CD8-positive, alpha-beta memory T cell (primary cell): ENCODE measurements around the gene UGGT2. TPM values are rescaled to one million over a fixed set of nuclear protein-coding genes. Genes with fewer than 3 reads are reported as not detected.

Source experiments
- CTCF ChIA-PET: fragments of 350-600 bp; sonication (Branson Sonifier 250); formaldehyde crosslinking; loops from one replicate; lab custom pipeline; 2021; ENCODE audit warnings: antibody characterized with exemption; lab: Charles Lee
- POLR2A ChIA-PET: fragments of 350-600 bp; sonication (Branson Sonifier 250); formaldehyde crosslinking; loops from one replicate; lab custom pipeline; 2021; ENCODE audit warnings: antibody characterized with exemption; lab: Charles Lee
- DNase-seq, 5 donors: peaks; one replicate each; pipeline versions ENCODE4 v3.0.0 to v3.0.0-alpha.2; 2020 to 2022; ENCODE audit warnings: mixed read lengths in 1 of 5
- H3K27ac ChIP-seq: one replicate; pipeline ENCODE4 v1.7.0; 2013; ENCODE audit warnings: low read depth, mild to moderate bottlenecking, low read length, moderate library complexity
- H3K27me3 ChIP-seq: 2 replicates; pipeline ENCODE4 v1.7.0; 2013; ENCODE audit warnings: low read length, mild to moderate bottlenecking; ENCODE audit not compliant: insufficient read depth, poor library complexity, severe bottlenecking
- H3K36me3 ChIP-seq: 2 replicates; pipeline ENCODE4 v1.7.0; 2013; ENCODE audit warnings: mild to moderate bottlenecking, low read length, moderate library complexity; ENCODE audit not compliant: insufficient read depth
- H3K4me1 ChIP-seq: 2 replicates; pipeline ENCODE4 v1.7.0; 2013; ENCODE audit warnings: mild to moderate bottlenecking, low read length, moderate library complexity; ENCODE audit not compliant: insufficient read depth
- H3K4me3 ChIP-seq: 2 replicates; pipeline ENCODE4 v1.7.0; 2013; ENCODE audit warnings: mild to moderate bottlenecking, low read length
- H3K9me3 ChIP-seq: 2 replicates; pipeline ENCODE4 v1.7.0; 2013; ENCODE audit warnings: mild to moderate bottlenecking, low read length
- H3K27ac Mint-ChIP-seq, 8 donors: one replicate each; pipeline ENCODE4 v1.8.0; 2020 to 2021; ENCODE audit warnings: mixed read lengths in 8 of 8, mild to moderate bottlenecking in 6 of 8, inconsistent platforms in 3 of 8, moderate library complexity in 3 of 8
- H3K27me3 Mint-ChIP-seq, 2 donors: one replicate each; pipeline ENCODE4 v1.8.0; 2020 to 2021; ENCODE audit warnings: mixed read lengths in 2 of 2, mild to moderate bottlenecking in 1 of 2, moderate library complexity in 1 of 2
- H3K36me3 Mint-ChIP-seq, 3 donors: one replicate each; pipeline ENCODE4 v1.8.0; 2020 to 2021; ENCODE audit warnings: mixed read lengths in 3 of 3, inconsistent platforms in 1 of 3, mild to moderate bottlenecking in 1 of 3
- H3K4me1 Mint-ChIP-seq, 3 donors: one replicate each; pipeline ENCODE4 v1.8.0; 2020 to 2021; ENCODE audit warnings: mixed read lengths in 3 of 3, inconsistent platforms in 1 of 3, mild to moderate bottlenecking in 1 of 3
- H3K4me3 Mint-ChIP-seq, 7 donors: one replicate each; pipeline ENCODE4 v1.8.0; 2020 to 2021; ENCODE audit warnings: mixed read lengths in 7 of 7, mild to moderate bottlenecking in 6 of 7, moderate library complexity in 4 of 7, inconsistent platforms in 2 of 7
- H3K9me3 Mint-ChIP-seq, 5 donors: one replicate each; pipeline ENCODE4 v1.8.0; 2020 to 2022; ENCODE audit warnings: mixed read lengths in 5 of 5, mild to moderate bottlenecking in 3 of 5, moderate library complexity in 2 of 5, inconsistent platforms in 1 of 5
- polyA plus RNA-seq: library from polyadenylated mRNA; unstranded; fragments of 300-500 nt; fragmentation: Illumina TruSeq; gene quantifications from one replicate; pipeline ENCODE4 v1.2.3, GENCODE V29; 2021
- total RNA-seq, 2 experiments: library from RNA; stranded (reverse); gene quantifications; one replicate each; pipeline ENCODE4 v1.2.3, GENCODE V29; 2021

The UGGT2 gene
- total and polyA plus RNA-seq, 3 experiments from 2014 or later: 0.13 to 0.20 TPM; not detected in 1

GRCh38 chr13:96020931-96021330 lies 32.3 kb downstream of the UGGT2 start:
- Mint-ChIP-seq H3K4me1 (no peaks in the 10 kb centered on the region), H3K4me3 (no peak overlapping the region), H3K27me3 (no peaks in the 10 kb centered on the region), H3K9me3 (peaks cover 0 to 5% (median 2%) of the 10 kb centered on the region in 5 donors), H3K36me3 (no peaks in the 10 kb centered on the region), H3K27ac (no peak overlapping the region)
- DNase-seq: no peak
- H3K27me3 ChIP-seq: no peaks in the 10 kb centered on the region
- POLR2A ChIA-PET: no interaction called here
- no peak overlapping the region for H3K4me3 ChIP-seq
- CTCF ChIA-PET: no interaction called here
- H3K4me1 ChIP-seq: no peaks in the 10 kb centered on the region
- no peak overlapping the region for H3K27ac ChIP-seq
- H3K36me3 ChIP-seq: no peaks in the 10 kb centered on the region
- H3K9me3 ChIP-seq: no peaks in the 10 kb centered on the region

GRCh38 chr13:96020155-96020575 lies 33.0 kb downstream of the UGGT2 start:
- H3K9me3 ChIP-seq: no peaks in the 10 kb centered on the region
- CTCF ChIA-PET: no interaction called here

GRCh38 chr13:96018135-96018534 lies 35.1 kb downstream of the UGGT2 start:
- H3K9me3 ChIP-seq: no peaks in the 10 kb centered on the region
- no peaks in the 10 kb centered on the region for H3K36me3 Mint-ChIP-seq
- CTCF ChIA-PET: no interaction called here
- H3K4me1 Mint-ChIP-seq: no peaks in the 10 kb centered on the region
- H3K27me3 ChIP-seq: no peaks in the 10 kb centered on the region
- H3K4me3 ChIP-seq: no peak overlapping the region
- no peak overlapping the region for H3K4me3 Mint-ChIP-seq
- H3K27me3 Mint-ChIP-seq: no peaks in the 10 kb centered on the region
- H3K9me3 Mint-ChIP-seq: peaks cover 0 to 12% (median 5%) of the 10 kb centered on the region in 5 donors
- H3K27ac ChIP-seq: no peak overlapping the region
- POLR2A ChIA-PET: no interaction called here
- H3K4me1 ChIP-seq: no peaks in the 10 kb centered on the region
- H3K27ac Mint-ChIP-seq: no peak overlapping the region
- no peaks in the 10 kb centered on the region for H3K36me3 ChIP-seq
- DNase-seq: no peak

More at GRCh38 chr13:96020155-96020575, 33.0 kb downstream of the UGGT2 start:
- no peak overlapping the region for H3K4me3 ChIP-seq
- H3K27me3 ChIP-seq: no peaks in the 10 kb centered on the region
- Mint-ChIP-seq H3K27me3 (no peaks in the 10 kb centered on the region), H3K4me1 (no peaks in the 10 kb centered on the region), H3K4me3 (no peak overlapping the region), H3K36me3 (no peaks in the 10 kb centered on the region), H3K27ac (no peak overlapping the region), H3K9me3 (peaks cover 0 to 12% (median 5%) of the 10 kb centered on the region in 5 donors)
- POLR2A ChIA-PET: no interaction called here
- no peak for DNase-seq
- H3K4me1 ChIP-seq: no peaks in the 10 kb centered on the region
- no peaks in the 10 kb centered on the region for H3K36me3 ChIP-seq
- no peak overlapping the region for H3K27ac ChIP-seq

- no peak overlapping the region for H3K27ac Mint-ChIP-seq
- DNase-seq: no peak
- H3K27me3 ChIP-seq: no peaks in the 10 kb centered on the region
- H3K27me3 Mint-ChIP-seq: no peaks in the 10 kb centered on the region
- no peak overlapping the region for H3K4me3 Mint-ChIP-seq
- CTCF ChIA-PET: no interaction called here
- no peaks in the 10 kb centered on the region for H3K36me3 Mint-ChIP-seq
- H3K4me1 Mint-ChIP-seq: no peaks in the 10 kb centered on the region
- POLR2A ChIA-PET: no interaction called here
- H3K36me3 ChIP-seq: no peaks in the 10 kb centered on the region
- no peak overlapping the region for H3K4me3 ChIP-seq
- H3K9me3 Mint-ChIP-seq: peaks cover 4 to 29% (median 7%) of the 10 kb centered on the region in 5 donors
- H3K4me1 ChIP-seq: no peaks in the 10 kb centered on the region
- H3K27ac ChIP-seq: no peak overlapping the region
- no peaks in the 10 kb centered on the region for H3K9me3 ChIP-seq
These were observed 41.8 kb downstream of the UGGT2 start for GRCh38 chr13:96011291-96011872.

GRCh38 chr13:96003304-96003703 lies 49.9 kb downstream of the UGGT2 start:
- Histone ChIP-seq H3K36me3 (no peaks in the 10 kb centered on the region), H3K9me3 (no peaks in the 10 kb centered on the region), H3K4me3 (no peak overlapping the region), H3K4me1 (no peaks in the 10 kb centered on the region), H3K27me3 (no peaks in the 10 kb centered on the region), H3K27ac (no peak overlapping the region)
- H3K4me3 Mint-ChIP-seq: no peak overlapping the region
- no peak for DNase-seq
- CTCF ChIA-PET: no interaction called here
- H3K9me3 Mint-ChIP-seq: peaks cover 0 to 17% (median 7%) of the 10 kb centered on the region in 5 donors
- no peak overlapping the region for H3K27ac Mint-ChIP-seq
- H3K4me1 Mint-ChIP-seq: no peaks in the 10 kb centered on the region
- no peaks in the 10 kb centered on the region for H3K36me3 Mint-ChIP-seq
- POLR2A ChIA-PET: no interaction called here
- H3K27me3 Mint-ChIP-seq: no peaks in the 10 kb centered on the region

- H3K4me3 ChIP-seq: no peak overlapping the region
- ChIA-PET CTCF (no interaction called here), POLR2A (no interaction called here)
- no peaks in the 10 kb centered on the region for H3K4me1 ChIP-seq
- Mint-ChIP-seq H3K9me3 (peaks cover 0 to 14% (median 7%) of the 10 kb centered on the region in 5 donors), H3K27me3 (peaks cover 0 to under 1% of the 10 kb centered on the region in 2 donors), H3K4me1 (no peaks in the 10 kb centered on the region), H3K4me3 (no peak overlapping the region), H3K27ac (no peak overlapping the region), H3K36me3 (no peaks in the 10 kb centered on the region)
- H3K27me3 ChIP-seq: no peaks in the 10 kb centered on the region
- H3K27ac ChIP-seq: no peak overlapping the region
- H3K36me3 ChIP-seq: no peaks in the 10 kb centered on the region
- H3K9me3 ChIP-seq: no peaks in the 10 kb centered on the region
- no peak for DNase-seq
These were observed 50.7 kb downstream of the UGGT2 start for GRCh38 chr13:96002322-96003131.

GRCh38 chr13:96000069-96000468 lies 53.1 kb downstream of the UGGT2 start:
- Histone ChIP-seq H3K27me3 (no peaks in the 10 kb centered on the region), H3K9me3 (no peaks in the 10 kb centered on the region), H3K36me3 (no peaks in the 10 kb centered on the region), H3K27ac (no peak overlapping the region), H3K4me3 (no peak overlapping the region), H3K4me1 (no peaks in the 10 kb centered on the region)
- H3K27me3 Mint-ChIP-seq: peaks cover 0 to 1% of the 10 kb centered on the region in 2 donors
- H3K9me3 Mint-ChIP-seq: peaks cover 0 to 3% (median 0%) of the 10 kb centered on the region in 5 donors
- H3K36me3 Mint-ChIP-seq: no peaks in the 10 kb centered on the region
- no peak for DNase-seq
- no peak overlapping the region for H3K27ac Mint-ChIP-seq
- CTCF ChIA-PET: no interaction called here
- no peaks in the 10 kb centered on the region for H3K4me1 Mint-ChIP-seq
- H3K4me3 Mint-ChIP-seq: no peak overlapping the region
- POLR2A ChIA-PET: no interaction called here

- H3K9me3 Mint-ChIP-seq: no peaks in the 10 kb centered on the region
- DNase-seq: no peak
- no peaks in the 10 kb centered on the region for H3K27me3 ChIP-seq
- no peaks in the 10 kb centered on the region for H3K27me3 Mint-ChIP-seq
- H3K4me1 Mint-ChIP-seq: no peaks in the 10 kb centered on the region
- H3K27ac ChIP-seq: no peak overlapping the region
- H3K36me3 Mint-ChIP-seq: no peaks in the 10 kb centered on the region
- ChIA-PET CTCF (no interaction called here), POLR2A (no interaction called here)
- H3K4me3 ChIP-seq: no peak overlapping the region
- H3K36me3 ChIP-seq: no peaks in the 10 kb centered on the region
- no peaks in the 10 kb centered on the region for H3K9me3 ChIP-seq
- no peak overlapping the region for H3K27ac Mint-ChIP-seq
- H3K4me1 ChIP-seq: no peaks in the 10 kb centered on the region
- no peak overlapping the region for H3K4me3 Mint-ChIP-seq
These were observed 65.4 kb downstream of the UGGT2 start for GRCh38 chr13:95987841-95988240.
